HG03439 (cell line): ENCODE results near the gene CA6.
"Not testable (repeated sequence)": the region's sequence is repeated elsewhere in the genome, so short reads cannot be mapped to it uniquely, and the experiment has no call there.

ENCODE experiments used
- ATAC-seq: cut with Tn5 transposase; IDR thresholded peaks from one replicate; pipeline ENCODE4 v1.9.1; 2021; ENCODE audit warnings: mild to moderate bottlenecking, moderate library complexity; ENCODE audit not compliant: unreplicated experiment

CA6 gene

DNA sequence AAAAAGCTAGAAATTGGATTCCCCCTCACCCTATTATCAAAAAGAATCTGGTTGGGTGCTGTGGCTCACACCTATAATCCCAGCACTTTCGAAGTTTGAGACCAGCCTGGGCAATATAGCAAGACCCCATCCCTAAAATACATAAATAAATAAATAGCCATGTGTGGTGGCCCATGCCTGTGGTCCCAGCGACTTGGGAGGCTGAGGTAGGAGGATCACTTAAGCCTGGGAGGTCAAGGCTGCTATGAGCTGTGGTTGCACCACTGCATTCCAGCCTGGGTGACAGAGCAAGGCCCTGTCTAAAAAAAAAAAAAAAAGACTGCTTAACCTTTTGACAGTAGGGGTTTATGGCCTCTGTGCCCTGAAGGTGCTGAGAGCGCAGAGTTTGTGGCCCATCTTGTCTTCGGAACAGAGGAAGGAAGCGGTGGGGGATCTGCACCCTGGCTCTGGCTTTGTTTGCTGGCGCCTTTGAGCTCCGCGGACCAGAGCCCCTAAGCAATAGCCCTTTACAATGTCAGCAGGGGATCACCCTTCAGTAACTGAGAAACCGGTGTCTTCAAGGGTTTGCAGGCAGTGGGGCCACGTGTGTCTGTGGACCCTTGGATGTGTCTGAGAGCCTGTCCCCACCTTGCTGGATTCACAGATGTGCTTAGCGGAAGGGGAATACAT lies 58.5 kb downstream of the CA6 start:
- no peak for ATAC-seq

DNA sequence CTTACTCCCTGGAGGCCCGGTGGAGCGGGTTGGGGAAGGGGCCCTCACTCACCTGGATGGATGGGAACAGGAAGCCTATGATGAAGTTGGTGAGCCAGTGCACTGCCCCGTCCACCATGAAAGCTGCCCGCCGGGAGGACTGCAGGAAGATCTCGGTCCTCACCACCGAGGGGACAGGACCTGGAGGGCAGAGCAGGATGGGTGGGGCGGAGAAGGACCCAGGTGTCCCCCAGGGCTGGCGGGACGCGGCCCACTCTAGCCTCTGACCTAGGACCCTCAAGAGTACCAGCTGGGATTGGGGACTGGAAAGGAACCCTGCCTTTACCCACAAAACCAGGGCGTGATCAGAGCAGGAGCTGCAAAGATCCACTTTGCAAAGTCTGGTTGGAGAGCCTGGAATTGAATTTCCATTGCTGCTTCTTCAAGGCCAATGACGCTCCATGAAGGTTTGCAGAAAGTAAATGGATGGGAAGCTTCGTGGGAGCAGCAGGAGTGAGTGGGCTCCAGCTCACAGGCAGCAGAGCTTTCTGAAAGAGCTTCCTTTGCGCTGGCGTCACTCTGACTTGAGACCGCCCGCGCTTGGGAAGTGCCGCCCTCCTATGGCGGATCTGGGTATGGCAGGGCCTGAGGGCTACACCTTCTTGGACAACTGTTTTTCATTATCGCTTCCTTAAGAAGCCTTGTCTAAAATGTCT lies 59.2 kb downstream of the CA6 start:
- no peak for ATAC-seq

DNA sequence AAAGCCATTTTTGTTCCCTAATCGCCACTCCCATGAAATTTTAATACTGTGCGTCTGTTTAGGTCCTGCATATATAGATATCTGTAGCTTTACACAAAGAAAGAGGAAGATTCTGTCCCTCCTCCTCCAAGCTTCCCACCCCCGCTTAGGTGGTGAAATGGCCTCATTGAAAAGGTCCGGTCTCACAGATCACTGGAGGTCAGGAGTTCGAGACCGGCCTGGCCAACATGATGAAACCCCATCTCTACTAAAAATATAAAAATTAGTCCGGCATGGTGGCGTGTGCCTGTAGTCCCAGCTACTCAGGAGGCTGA lies 59.7 kb downstream of the CA6 start:
- ATAC-seq = no peak

DNA sequence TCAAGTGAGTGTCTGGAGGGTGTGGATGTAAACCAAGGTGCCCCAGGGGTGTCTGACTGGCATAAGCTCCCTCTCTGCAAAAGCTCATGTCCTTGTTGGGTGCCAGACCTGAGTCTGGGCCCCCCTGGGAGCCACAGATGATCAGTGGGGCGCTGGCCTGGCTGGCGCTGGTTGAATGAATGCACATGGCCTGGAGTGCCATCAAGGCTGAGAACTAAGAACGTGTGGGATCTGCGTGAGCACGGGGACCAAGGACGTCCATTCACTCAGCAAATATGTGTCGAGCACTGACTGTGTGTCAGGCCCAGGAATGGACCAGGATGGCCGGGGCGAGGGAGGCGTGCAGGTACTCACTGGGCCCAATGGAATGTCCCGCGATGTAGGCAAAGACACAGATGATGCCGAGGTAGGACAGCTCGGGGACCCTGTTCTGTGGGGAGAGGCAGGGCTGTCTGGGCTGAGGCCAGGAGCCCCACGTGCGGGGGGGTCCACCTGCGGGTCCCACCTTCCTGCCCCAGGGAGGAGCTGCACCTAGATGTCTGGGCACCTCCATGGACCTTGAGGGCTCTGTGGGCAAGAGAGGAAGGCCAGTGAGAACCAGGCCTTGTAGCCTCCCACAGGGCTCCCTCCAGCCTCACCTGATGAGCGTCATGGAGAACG lies 61.4 kb downstream of the CA6 start:
- ATAC-seq = no peak

DNA sequence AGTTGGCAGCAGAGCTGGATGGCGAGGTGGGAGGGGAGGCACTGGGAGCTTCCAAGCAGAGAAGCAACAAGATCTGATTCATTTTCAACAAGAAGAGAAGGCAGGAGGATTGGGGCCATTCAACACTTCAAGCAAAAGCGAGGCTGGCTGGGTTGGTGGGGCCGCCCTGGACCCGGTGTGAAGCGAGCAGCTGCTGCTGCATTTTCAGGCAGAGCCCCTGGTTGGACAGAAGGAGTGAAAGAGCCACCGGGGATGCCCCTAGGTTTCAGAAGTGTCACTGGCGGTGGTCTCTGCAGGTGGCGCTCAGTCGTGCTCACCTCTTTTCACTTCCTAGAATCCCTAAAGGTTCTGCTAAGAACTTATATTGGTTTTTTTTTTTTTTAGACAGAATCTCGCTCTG lies 62.6 kb downstream of the CA6 start:
- ATAC-seq = no peak

DNA sequence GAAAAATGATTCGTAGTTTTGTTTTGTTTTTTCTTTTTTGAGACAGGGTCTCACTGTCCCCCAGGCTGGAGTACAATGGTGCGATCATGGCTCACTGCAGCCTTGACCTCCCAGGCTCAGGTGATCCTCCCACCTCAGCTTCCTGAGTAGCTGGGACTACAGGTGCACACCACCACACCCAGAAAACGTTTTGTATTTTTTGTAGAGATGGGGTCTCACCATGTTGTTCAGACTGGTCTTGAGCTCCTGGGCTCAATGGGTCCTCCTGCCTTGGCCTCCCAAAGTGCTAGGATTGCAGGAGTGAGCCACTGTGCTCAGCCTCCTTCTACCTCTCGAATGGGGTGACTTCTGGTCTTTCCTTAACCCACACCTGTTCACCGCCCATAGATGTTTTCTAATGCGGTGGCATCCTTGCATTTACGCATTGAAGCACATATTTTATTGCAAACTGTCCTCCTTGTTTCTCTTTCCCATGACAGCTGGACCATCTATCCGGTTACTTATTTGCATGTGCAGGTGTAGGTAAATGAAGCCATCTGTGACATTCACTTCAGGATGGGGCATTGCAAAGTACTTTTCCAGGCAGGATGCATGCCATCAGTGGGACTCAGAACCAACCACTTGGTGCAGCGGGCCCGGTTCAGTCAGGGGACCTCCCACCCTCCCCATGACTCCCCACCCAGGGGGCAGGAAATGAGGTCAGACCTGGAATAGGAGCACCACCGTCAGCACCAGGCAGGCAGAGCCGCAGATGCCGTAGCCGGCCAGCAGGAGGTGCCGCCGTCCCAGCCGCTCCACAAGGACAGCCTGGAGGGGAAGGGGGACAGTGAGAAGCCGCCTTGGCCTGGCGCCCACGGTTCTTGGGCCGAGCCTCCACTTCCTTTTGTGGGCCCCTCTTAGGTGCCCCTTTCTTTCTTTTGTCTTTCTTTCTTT lies 64.0 kb downstream of the CA6 start:
- ATAC-seq = no peak

DNA sequence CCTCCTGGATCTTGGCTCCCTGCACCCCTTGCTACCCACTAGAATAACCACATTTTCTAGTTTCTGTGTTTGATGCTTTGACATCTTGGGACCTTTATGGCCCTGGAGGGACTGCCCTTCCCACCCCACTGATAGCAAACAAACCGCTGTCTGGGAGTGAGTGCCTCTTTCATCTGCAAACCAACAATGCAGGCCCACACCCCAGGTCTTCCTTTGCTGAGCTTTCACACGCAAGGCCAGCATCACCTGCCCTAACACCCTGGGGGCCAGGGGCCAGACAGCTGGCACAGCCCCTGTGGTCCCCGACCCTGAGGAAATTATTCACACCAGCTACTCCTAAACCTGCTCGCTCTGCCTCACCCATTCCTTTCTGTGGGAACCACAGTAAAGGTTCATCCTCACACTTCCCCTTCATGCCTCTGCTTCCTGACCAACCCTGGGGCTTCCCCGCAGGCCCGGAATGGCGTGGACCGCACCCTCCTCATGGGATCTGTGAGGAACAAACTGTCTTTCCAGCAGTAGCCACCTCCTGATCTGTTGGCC lies 65.2 kb downstream of the CA6 start:
- ATAC-seq = no peak

DNA sequence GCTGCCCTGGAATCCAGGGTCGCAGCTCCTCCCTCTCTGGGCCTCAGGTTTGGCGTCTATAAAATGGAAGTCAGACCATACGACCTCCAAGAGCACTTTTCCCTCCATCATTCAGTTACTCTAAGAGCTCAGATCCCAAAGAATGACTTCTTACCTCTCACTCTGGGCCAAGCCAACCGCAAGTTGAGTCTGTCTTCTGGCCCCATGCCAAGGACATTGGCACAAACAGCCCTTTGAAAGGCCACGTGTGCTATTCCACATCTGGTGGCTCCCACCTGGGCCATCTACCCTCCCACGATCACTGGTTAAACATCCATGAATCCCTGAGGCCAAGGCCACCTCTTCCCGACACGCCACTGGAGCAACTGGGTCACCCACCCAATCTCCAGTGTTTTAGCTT lies 68.2 kb downstream of the CA6 start:
- no peak for ATAC-seq

DNA sequence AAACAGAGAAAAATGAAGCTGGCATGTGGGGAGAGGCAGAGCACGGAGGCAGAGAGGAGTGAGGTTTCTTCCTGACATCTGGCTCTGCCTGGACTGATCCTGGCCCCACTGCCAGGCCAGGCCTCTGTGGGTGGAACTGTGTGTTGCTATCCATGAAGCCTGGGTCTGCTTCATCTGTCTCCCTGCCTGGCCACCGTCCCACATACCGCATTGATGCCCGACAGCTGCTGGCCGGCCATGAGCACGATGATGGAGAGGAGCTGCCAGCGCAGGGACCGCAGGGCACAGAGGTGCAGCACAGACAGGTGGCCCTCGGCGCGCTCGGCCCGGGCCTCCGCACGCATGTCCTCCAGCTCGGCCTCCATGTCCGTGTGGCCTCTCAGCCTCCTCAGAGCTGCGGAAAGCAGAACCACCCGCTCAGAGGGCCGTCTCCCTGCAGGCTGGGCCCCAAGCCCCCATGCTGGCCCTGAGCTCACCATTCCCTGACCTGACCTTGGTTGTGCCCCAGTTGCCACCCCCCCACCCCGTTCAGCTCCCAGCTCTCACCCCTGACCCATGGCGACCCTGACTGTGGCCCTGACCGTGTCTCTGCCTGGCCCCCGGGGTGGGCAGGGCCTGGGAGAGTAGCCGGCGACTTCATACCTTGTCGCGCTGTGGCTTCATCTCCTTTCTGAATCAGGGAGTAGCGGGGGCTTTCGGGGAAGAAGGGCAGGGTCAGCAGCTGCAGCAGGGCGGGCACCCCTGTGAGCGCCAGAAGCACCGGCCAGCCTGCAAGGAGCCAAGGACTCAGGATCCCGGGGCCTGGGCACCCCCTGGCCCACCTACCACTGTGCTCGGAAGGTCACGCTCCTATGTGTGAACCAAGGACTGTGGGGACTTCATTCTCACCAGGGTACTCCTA lies 69.1 kb downstream of the CA6 start:
- ATAC-seq = no peak

DNA sequence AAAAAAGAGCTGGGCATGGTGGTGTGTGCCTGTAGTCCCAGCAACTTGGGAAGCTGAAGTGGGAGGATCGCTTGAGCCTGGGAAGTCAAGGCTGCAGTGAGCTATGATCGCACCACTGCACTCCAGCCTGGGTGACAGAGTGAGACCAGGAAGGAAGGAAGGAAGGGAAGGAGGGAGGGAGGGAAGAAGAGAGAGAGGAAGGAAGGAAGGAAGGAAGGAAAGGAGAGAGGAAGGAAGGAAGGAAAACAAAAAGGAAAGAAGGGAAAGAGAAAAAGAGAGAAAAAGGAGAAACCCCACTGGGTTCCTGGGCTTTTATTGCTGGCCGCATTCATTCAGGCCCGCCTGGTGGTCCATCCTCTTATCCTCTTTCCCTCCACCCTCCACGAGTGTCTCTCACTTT lies 70.8 kb downstream of the CA6 start:
- no peak for ATAC-seq

DNA sequence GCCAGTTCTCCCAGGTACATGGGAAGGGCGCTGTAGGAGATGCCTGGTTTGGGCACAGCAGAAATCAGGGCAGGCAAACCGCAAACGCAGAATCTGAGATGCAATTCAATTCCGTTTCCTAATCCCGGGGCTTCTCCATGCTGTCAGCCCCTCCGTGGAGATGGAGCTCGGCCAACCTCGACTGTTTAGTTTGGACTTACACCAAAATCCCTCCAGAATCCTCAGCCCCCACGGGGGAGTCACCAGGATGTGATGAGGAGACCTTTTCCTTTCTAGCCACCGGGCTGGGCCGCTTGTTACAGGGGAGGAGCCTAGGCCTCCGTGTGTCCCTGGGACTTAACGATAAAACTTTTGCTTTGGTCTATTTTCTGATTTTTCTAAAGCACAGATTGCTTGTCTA lies 72.7 kb downstream of the CA6 start:
- ATAC-seq = no peak

DNA sequence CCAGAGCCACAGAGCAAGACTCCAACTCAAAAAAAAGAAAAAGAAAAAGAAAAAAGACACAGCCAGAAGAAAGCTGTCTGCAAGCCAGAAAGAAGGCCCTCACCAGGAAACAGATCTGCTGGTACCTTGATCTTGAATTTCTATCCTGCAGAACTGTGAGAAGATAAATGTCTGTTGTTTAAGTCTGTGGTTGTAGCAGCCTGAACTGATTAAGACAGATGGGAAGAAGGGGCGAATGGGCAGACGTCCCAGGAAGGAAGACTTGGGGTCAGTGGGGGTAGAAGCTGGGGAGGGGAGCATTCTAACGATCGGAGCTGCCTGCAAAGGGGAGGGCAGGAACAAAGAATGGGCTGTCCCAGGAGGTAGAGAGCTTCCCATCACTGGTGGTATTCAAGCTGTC lies 74.2 kb downstream of the CA6 start:
- no peak for ATAC-seq

DNA sequence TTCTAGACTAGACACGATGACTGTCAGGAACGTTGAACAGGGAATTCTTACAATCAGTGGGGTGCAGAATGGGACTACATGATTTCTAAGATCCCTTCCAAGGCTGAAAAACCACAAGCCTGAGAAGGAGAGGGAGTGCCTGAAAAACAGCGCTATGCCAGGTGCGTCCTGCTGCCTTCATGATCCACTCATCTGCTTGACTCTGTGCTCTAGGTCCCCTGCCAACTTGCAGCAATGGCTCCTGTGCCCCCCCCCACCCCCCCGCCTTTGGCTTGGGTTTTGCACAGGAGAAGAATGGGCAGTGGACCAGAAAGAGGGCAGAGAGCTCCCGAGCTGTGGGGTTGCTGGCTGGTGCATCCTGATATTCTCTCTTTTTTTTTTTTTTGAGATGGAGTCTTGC lies 74.6 kb downstream of the CA6 start:
- ATAC-seq = no peak

DNA sequence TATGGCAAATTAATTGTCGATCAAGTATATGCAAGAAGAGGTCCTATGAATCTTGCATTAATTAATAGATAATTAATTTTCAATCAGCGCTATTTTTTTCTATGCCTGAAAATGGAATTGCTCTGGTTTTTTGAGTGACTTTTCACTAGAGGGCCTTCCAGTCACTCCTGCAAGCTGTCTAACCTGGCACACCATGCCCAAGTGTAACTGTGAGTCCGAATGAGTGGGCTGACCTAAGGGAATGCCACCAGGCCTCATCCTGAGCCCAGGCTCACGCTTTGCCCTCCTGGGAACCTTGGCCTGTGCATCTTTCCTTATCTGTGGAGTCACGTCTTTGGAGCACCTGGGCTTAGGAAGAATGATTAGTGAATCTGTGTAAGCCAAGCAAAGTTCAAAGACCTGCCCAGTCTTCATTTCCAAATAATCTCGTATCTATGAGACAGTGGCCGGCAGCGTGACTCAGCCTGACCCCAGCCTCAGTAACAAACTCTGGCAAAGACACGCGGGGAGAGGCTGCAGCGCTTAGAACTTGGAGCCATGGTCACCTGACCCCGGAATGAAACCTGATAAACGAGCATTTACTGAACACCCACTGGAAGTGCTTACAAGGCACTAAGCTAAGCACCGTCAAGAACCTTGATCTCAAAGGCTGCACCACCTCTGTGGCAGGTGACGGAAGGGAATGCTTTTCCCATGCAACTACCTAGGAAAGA lies 76.5 kb downstream of the CA6 start:
- not testable (repeated sequence) for ATAC-seq

DNA sequence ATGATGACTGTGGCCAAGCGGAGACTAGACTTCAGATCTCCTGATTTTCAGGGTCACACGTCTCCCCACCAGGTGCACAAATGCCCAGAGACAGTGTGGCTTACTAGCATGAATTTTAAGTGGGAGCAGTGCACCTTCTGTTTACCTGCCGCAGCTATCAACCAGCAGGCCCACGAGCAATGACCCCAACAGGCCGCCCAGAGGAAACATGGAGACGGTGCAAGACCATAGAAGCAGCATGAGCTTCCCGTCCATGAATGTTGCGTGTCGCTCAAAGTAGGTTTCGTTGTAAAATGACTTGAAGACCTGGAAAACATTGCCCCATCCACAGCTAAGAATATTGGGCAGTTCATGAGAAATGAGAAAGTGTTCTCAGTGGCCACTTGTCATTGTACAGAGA lies 77.1 kb downstream of the CA6 start:
- ATAC-seq = no peak
